Activated CD8-positive, alpha-beta memory T cell treated with anti-CD3 and anti-CD28 coated beads for 4 hours (primary cell): Measurements from ENCODE around the gene KASH5.

Source experiments
- DNase-seq, 2 donors: peaks; one replicate each; pipeline ENCODE4 v3.0.0-alpha.2; 2020; ENCODE audit warnings: low read depth in 2 of 2

Gene KASH5

DNA sequence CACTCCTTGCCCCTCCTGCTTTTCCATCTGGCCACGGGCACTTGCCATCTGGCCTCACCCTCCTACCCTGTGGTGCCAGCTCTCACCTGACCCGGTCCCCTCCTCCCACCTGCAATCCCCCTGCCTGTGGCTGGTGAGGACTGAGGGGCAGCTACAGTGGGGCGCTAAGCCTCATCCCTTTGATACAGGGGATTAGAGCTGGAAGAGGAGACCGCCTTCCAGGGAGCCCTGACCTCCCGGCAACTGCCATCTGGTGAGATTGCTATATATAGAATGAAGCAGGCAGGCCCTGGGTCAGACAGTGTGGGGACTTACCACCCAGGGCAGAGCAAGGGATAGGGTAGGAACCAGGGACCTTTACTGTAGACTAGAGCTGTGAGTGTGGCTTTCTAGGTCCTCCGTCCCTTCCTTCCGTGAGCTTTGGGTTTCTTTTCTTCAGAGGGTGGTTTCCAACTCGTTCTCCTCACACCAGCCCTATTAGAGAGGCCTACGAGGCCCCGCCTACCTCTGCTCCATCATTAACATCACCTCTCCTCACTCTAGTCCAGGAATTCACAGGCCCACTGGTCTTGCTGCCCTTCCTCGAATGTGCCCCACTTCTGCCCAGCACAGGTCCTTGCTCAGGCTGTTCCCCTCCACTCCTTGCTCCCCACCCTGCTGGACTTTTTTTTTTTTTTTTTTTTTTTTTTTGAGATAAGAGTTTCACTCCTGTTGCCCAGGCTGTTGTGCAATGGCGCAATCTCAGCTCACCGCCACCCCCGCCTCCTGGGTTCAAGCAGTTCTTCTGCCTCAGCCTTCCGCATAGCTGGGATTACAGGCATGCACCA, 7.7 kb downstream of the KASH5 start:
- DNase-seq = no peak

GRCh38 chr19:49396738-49397505, 8.9 kb downstream of the KASH5 start:
- no peak for DNase-seq

GRCh38 chr19:49398001-49398615, 10.1 kb downstream of the KASH5 start:
- no peak for DNase-seq

DNA sequence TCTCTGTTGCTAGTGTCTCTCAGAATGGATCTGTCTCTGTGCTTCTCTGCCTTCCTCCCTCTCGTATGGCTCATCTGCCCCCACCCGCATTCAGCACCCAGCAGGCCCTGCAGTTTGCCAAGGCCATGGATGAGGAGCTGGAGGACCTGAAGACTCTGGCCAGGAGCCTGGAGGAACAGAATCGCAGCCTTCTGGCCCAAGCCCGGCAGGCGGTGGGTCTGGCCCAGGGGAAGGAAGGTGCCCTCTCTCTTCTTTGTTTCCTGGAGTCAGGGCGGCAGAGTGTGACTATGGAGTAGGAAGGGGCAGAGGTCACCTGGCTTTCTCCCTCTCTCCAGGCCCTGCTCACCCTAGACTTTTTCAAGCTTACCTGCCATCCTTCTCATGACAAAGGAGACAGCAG, 10.9 kb downstream of the KASH5 start:
- no peak for DNase-seq

GRCh38 chr19:49400029-49400428, 12.0 kb downstream of the KASH5 start:
- DNase-seq = no peak

GRCh38 chr19:49403404-49404187, 15.5 kb downstream of the KASH5 start:
- DNase-seq = no peak

GRCh38 chr19:49407079-49407478, 19.0 kb downstream of the KASH5 start:
- DNase-seq = no peak

DNA sequence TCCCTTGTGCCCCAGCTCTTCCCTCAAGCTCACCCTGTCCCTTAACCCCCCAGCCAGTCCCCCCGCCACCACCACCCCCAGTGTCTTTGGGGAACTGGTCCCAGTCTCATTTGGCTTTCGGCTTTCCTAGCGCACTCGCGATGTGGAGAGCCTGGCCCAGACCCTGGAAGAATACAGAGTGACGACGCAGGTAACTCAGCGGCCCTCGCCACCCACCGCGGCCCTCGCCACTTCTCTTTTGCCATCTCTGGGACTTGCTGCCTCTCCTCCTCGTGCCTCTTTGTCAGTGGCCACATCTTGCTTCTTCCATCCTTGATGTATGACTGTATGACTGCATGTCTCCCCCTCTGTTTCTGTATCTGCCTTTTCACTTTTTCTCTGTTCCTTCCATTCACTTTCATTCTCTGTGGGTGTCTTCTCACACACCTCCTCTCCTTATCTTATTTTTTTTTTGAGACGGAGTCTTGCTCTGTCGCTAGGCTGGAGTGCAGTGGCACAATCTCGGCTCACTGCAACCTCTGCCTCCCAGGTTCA, 19.5 kb downstream of the KASH5 start:
- no peak for DNase-seq

- DNase-seq = no peak
Observed at GRCh38 chr19:49408816-49409440, 20.9 kb downstream of the KASH5 start.

GRCh38 chr19:49409441-49410029, 21.5 kb downstream of the KASH5 start:
- no peak for DNase-seq

DNA sequence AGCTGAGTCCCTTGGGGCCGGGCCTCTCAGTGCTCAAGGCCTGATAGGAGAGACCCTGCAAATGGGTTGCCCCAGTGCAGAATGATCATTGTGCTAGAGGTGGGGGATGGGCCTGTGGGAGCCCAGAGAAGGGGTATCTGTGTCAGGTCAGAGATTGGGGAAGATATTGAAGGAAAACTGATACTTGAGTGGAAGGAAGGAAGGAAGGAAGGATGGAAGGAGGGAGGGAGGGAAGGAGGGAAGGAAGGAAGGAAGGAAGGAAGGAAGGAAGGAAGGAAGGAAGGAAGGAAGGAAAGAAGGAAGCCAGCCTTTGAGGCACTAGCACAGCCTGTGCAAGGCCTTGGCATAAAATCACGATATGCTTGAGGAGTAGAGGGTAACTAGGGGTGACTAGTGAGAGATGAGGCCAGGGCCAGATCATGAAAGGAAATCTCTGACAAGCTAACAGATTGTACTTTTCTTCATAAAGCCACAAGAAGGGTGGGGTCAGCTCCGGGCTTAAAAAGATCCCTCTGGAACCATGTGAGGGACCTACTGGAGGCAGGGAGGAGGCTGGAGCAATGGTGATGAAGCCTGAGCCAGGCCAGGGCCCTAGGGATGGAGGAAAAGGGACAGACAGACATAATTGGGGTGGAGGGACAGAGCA, 23.8 kb downstream of the KASH5 start:
- no peak for DNase-seq

DNA sequence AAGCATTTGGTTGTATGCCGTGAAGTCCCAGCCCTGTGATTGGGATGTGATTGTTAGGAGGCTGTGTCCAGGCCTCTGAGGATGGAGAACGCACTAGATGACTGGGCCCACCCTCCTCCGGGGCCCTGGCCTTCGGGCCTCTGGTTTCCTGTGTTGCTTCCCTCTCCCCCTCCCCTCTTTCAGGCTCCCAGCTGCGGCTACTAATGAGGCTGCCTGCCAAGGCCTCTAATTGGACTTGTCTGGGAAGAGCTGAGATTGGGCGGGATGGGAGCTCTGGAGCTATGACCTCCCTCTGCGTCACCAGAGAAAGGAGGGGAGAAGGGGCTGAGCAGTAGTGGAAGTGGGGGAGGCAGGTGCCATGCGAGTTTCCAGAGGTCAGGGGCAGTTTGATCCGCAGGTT, 25.3 kb downstream of the KASH5 start:
- no peak for DNase-seq

DNA sequence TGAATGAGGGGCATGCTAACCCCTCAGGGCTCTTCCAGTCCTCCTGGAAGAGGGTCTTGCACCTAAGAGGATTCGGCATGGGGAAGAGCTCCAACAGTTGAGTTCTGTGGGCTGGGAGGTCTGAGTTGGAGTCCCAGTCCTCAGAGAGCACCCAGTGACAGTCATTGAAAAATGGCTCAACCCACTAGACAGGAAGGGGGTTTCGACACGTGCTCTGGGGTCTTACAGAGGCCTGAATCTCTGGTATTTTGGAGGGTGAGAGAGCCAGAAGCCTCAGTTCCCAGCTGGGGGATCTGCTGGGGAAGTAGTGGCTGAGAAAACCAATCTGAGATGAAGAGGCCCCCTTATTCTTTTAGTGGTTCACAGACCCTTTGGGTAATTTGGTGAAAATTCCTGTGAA, 26.2 kb downstream of the KASH5 start:
- DNase-seq = no peak

GRCh38 chr19:49415102-49415809, 27.2 kb downstream of the KASH5 start:
- DNase-seq = no peak

- DNase-seq = no peak
Observed at GRCh38 chr19:49415810-49416200, 27.8 kb downstream of the KASH5 start.

DNA sequence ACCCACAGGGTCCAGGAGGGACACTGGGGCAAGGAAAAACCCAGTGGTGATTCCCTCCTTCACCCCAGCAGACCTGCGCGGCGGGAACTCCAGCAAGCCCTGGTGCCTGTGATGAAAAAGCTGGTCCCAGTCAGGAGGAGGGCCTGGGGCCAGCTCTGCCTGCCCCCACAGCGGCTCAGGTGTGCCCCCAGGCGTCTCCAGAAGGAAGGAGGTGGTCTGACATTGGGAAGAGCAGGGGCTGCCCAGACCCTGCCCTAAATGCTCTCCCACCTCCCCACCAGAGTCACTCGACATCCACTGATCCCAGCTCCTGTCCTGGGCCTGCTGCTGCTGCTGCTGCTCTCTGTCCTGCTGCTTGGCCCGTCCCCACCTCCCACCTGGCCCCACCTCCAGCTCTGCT, 29.0 kb downstream of the KASH5 start:
- DNase-seq = no peak

GRCh38 chr19:49418511-49418910, 30.5 kb downstream of the KASH5 start:
- DNase-seq = no peak

- DNase-seq = no peak
Observed at GRCh38 chr19:49419173-49419572, 31.1 kb downstream of the KASH5 start.

GRCh38 chr19:49420227-49420626, 32.2 kb downstream of the KASH5 start:
- no peak for DNase-seq
